CD8-positive, alpha-beta memory T cell (primary cell): ENCODE data around the gene CEMIP2. TPM values are rescaled to one million over a fixed set of nuclear protein-coding genes. Genes with fewer than 3 reads are reported as not detected.

Experiments used
- CTCF ChIA-PET: fragments of 350-600 bp; sonication (Branson Sonifier 250); formaldehyde crosslinking; loops from one replicate; lab custom pipeline; 2021; ENCODE audit warnings: antibody characterized with exemption; lab: Charles Lee
- POLR2A ChIA-PET: fragments of 350-600 bp; sonication (Branson Sonifier 250); formaldehyde crosslinking; loops from one replicate; lab custom pipeline; 2021; ENCODE audit warnings: antibody characterized with exemption; lab: Charles Lee
- DNase-seq, 5 donors: peaks; one replicate each; pipeline versions ENCODE4 v3.0.0 to v3.0.0-alpha.2; 2020 to 2022; ENCODE audit warnings: mixed read lengths in 1 of 5
- H3K27ac ChIP-seq: one replicate; pipeline ENCODE4 v1.7.0; 2013; ENCODE audit warnings: low read depth, mild to moderate bottlenecking, low read length, moderate library complexity
- H3K27me3 ChIP-seq: 2 replicates; pipeline ENCODE4 v1.7.0; 2013; ENCODE audit warnings: low read length, mild to moderate bottlenecking; ENCODE audit not compliant: insufficient read depth, poor library complexity, severe bottlenecking
- H3K36me3 ChIP-seq: 2 replicates; pipeline ENCODE4 v1.7.0; 2013; ENCODE audit warnings: mild to moderate bottlenecking, low read length, moderate library complexity; ENCODE audit not compliant: insufficient read depth
- H3K4me1 ChIP-seq: 2 replicates; pipeline ENCODE4 v1.7.0; 2013; ENCODE audit warnings: mild to moderate bottlenecking, low read length, moderate library complexity; ENCODE audit not compliant: insufficient read depth
- H3K4me3 ChIP-seq: 2 replicates; pipeline ENCODE4 v1.7.0; 2013; ENCODE audit warnings: mild to moderate bottlenecking, low read length
- H3K9me3 ChIP-seq: 2 replicates; pipeline ENCODE4 v1.7.0; 2013; ENCODE audit warnings: mild to moderate bottlenecking, low read length
- H3K27ac Mint-ChIP-seq, 8 donors: one replicate each; pipeline ENCODE4 v1.8.0; 2020 to 2021; ENCODE audit warnings: mixed read lengths in 8 of 8, mild to moderate bottlenecking in 6 of 8, inconsistent platforms in 3 of 8, moderate library complexity in 3 of 8
- H3K27me3 Mint-ChIP-seq, 2 donors: one replicate each; pipeline ENCODE4 v1.8.0; 2020 to 2021; ENCODE audit warnings: mixed read lengths in 2 of 2, mild to moderate bottlenecking in 1 of 2, moderate library complexity in 1 of 2
- H3K36me3 Mint-ChIP-seq, 3 donors: one replicate each; pipeline ENCODE4 v1.8.0; 2020 to 2021; ENCODE audit warnings: mixed read lengths in 3 of 3, inconsistent platforms in 1 of 3, mild to moderate bottlenecking in 1 of 3
- H3K4me1 Mint-ChIP-seq, 3 donors: one replicate each; pipeline ENCODE4 v1.8.0; 2020 to 2021; ENCODE audit warnings: mixed read lengths in 3 of 3, inconsistent platforms in 1 of 3, mild to moderate bottlenecking in 1 of 3
- H3K4me3 Mint-ChIP-seq, 7 donors: one replicate each; pipeline ENCODE4 v1.8.0; 2020 to 2021; ENCODE audit warnings: mixed read lengths in 7 of 7, mild to moderate bottlenecking in 6 of 7, moderate library complexity in 4 of 7, inconsistent platforms in 2 of 7
- H3K9me3 Mint-ChIP-seq, 5 donors: one replicate each; pipeline ENCODE4 v1.8.0; 2020 to 2022; ENCODE audit warnings: mixed read lengths in 5 of 5, mild to moderate bottlenecking in 3 of 5, moderate library complexity in 2 of 5, inconsistent platforms in 1 of 5
- polyA plus RNA-seq: library from polyadenylated mRNA; unstranded; fragments of 300-500 nt; fragmentation: Illumina TruSeq; gene quantifications from one replicate; pipeline ENCODE4 v1.2.3, GENCODE V29; 2021
- total RNA-seq, 2 experiments: library from RNA; stranded (reverse); gene quantifications; one replicate each; pipeline ENCODE4 v1.2.3, GENCODE V29; 2021

The CEMIP2 gene
- total and polyA plus RNA-seq, 3 experiments from 2014 or later = 8.8 to 75.5 (median 74.1) TPM

- no peak for DNase-seq
- Histone ChIP-seq H3K4me1 (peaks cover 8% of the 10 kb centered on the region), H3K27ac (no peak overlapping the region), H3K4me3 (no peak overlapping the region), H3K36me3 (no peaks in the 10 kb centered on the region), H3K27me3 (no peaks in the 10 kb centered on the region), H3K9me3 (no peaks in the 10 kb centered on the region)
- CTCF ChIA-PET = interaction anchor here (0.8 kb wide), 1 partner anchor 10 kb away, joined by 3 read pairs; no protein-coding TSS in a partner anchor
- H3K4me3 Mint-ChIP-seq = no peak overlapping the region
- peaks cover 12 to 30% (median 13%) of the 10 kb centered on the region in 3 donors for H3K4me1 Mint-ChIP-seq
- H3K36me3 Mint-ChIP-seq = peaks cover 0 to 6% (median 0%) of the 10 kb centered on the region in 3 donors
- no peak overlapping the region for H3K27ac Mint-ChIP-seq
- POLR2A ChIA-PET = interaction anchor here (1.4 kb wide), 1 partner anchor 11 kb away, joined by 4 read pairs; no protein-coding TSS in a partner anchor
- no peaks in the 10 kb centered on the region for H3K27me3 Mint-ChIP-seq
- no peaks in the 10 kb centered on the region for H3K9me3 Mint-ChIP-seq
Observed at GRCh38 chr9:71772726-71773125, 4.4 kb upstream of the CEMIP2 start.

DNA sequence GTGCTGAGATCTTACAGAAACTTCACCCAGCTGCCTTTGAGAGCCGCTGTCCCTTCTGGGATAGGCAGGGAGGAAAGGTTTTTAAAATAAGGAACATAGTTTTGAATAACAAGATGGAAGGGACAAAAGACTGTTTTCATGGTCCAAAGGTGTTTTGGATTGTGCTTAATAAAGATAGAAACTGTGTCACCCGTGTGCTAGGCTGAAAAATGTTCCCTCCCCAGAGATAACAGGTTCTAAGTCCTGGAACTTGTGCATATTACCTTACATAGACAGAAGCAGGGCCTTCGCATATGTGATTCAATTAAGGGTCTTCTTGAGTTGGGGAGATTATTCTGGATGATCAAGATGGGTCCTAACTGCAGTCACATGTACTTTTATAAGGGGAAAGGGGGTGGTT lies 1.9 kb upstream of the CEMIP2 start:
- Mint-ChIP-seq H3K27ac (peak overlapping the region in 6 of 8 donors; percentile 9 to 98 (median 96)), H3K9me3 (no peaks in the 10 kb centered on the region), H3K4me1 (peaks cover 32 to 39% (median 34%) of the 10 kb centered on the region in 3 donors), H3K36me3 (peaks cover 0 to 20% (median 0%) of the 10 kb centered on the region in 3 donors), H3K4me3 (peak overlapping the region; percentile 91 to 98 (median 96)), H3K27me3 (no peaks in the 10 kb centered on the region)
- Histone ChIP-seq H3K4me3 (no peak overlapping the region), H3K27me3 (no peaks in the 10 kb centered on the region), H3K27ac (no peak overlapping the region), H3K4me1 (peaks cover 25% of the 10 kb centered on the region), H3K9me3 (no peaks in the 10 kb centered on the region), H3K36me3 (no peaks in the 10 kb centered on the region)
- POLR2A ChIA-PET = interaction anchor here (3.0 kb wide), 1 partner anchor 13 kb away, joined by 17 read pairs; no protein-coding TSS in a partner anchor
- no peak for DNase-seq
- CTCF ChIA-PET = interaction anchor here (0.6 to 5.8 kb wide), 7 partner anchors 11 to 142 kb away, joined by 3 to 74 read pairs (median 11); no protein-coding TSS in a partner anchor

DNA sequence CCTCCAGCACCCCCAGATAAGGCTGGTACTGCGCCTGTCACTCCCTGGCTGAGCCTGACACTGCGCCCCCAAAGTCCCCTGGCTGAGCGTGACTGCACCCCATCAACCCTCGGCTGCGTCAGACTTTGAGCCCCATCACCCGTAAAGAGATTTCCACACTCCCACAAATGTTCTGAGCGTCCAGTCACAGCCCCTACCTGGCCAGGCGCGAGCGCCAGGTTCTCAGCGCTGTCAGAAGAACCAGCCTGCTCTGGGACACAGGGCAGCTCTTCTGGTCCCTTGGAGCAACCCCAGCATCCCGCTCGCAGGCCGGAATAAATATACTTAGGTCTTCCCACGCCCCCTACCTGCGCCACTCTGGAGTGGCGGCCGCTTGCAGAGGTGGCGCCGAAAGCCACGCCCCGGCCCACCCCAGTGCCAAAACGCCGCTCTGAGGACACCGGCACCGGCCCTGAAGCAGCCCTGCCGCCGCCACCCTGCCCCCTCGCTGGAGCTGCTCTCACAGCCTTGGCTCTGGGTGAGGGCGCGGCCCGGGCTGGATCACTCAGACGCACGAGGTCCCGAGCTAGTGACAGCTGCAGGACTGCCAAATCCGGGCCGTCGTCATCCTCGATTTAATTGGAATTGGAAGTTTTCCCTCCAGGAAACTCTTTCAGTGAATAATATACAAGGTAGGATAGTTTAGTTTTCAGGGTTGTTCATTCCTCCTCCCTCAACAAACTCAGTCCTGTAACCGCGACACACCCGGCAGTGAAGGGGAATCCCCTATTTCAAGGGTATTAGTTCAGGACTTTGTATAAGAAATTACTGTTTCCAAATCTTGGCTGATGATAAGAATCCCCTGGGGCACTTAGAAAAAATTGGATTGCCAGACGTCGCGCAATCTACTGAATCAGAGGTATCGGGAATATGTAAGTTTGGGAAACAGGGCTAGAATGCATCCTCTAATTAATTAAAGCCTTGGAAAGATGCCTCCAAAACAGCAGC lies 1.2 kb upstream of the CEMIP2 start:
- Mint-ChIP-seq H3K27ac (peak overlapping the region; percentile 94 to 99 (median 96)), H3K4me3 (peak overlapping the region; percentile 91 to 98 (median 96)), H3K9me3 (no peaks in the 10 kb centered on the region), H3K4me1 (peaks cover 33 to 40% (median 36%) of the 10 kb centered on the region in 3 donors), H3K36me3 (peaks cover 0 to 20% (median 0%) of the 10 kb centered on the region in 3 donors), H3K27me3 (peaks cover 0 to 1% of the 10 kb centered on the region in 2 donors)
- Histone ChIP-seq H3K4me3 (peak overlapping the region; percentile 98), H3K9me3 (no peaks in the 10 kb centered on the region), H3K27me3 (no peaks in the 10 kb centered on the region), H3K36me3 (no peaks in the 10 kb centered on the region), H3K27ac (peak overlapping the region; percentile 84), H3K4me1 (peaks cover 28% of the 10 kb centered on the region)
- ChIA-PET CTCF (interaction anchor here (0.6 to 5.8 kb wide), 16 partner anchors 9 to 269 kb away, joined by 3 to 74 read pairs (median 5); no protein-coding TSS in a partner anchor), POLR2A (interaction anchor here (0.9 to 3.0 kb wide), 6 partner anchors 8 to 52 kb away, joined by 3 to 32 read pairs (median 3); no protein-coding TSS in a partner anchor)
- DNase-seq = peak; percentile 64 to 84 (median 75)

GRCh38 chr9:71767776-71768321 lies 464 bp downstream of the CEMIP2 start:
- ChIA-PET POLR2A (interaction anchor here (0.9 to 3.0 kb wide), 4 partner anchors 9 to 163 kb away, joined by 3 to 17 read pairs (median 4); partner anchors contain the start of gene C9orf85), CTCF (interaction anchor here (1.0 to 5.8 kb wide), 11 partner anchors 11 to 258 kb away, joined by 3 to 74 read pairs (median 10); no protein-coding TSS in a partner anchor)
- Mint-ChIP-seq H3K9me3 (no peaks in the 10 kb centered on the region), H3K27ac (peak overlapping the region; percentile 78 to 99 (median 97)), H3K27me3 (peaks cover 0 to 1% of the 10 kb centered on the region in 2 donors), H3K36me3 (peaks cover 0 to 22% (median 0%) of the 10 kb centered on the region in 3 donors), H3K4me3 (peak overlapping the region; percentile 91 to 100 (median 97)), H3K4me1 (peaks cover 49 to 52% (median 52%) of the 10 kb centered on the region in 3 donors)
- H3K4me1 ChIP-seq = peaks cover 44% of the 10 kb centered on the region
- H3K27ac ChIP-seq = peak overlapping the region; percentile 74
- H3K36me3 ChIP-seq = no peaks in the 10 kb centered on the region
- DNase-seq = peak in 1 of 5 donors; percentile 10
- no peaks in the 10 kb centered on the region for H3K27me3 ChIP-seq
- H3K9me3 ChIP-seq = no peaks in the 10 kb centered on the region
- peak overlapping the region; percentile 92 for H3K4me3 ChIP-seq

DNA sequence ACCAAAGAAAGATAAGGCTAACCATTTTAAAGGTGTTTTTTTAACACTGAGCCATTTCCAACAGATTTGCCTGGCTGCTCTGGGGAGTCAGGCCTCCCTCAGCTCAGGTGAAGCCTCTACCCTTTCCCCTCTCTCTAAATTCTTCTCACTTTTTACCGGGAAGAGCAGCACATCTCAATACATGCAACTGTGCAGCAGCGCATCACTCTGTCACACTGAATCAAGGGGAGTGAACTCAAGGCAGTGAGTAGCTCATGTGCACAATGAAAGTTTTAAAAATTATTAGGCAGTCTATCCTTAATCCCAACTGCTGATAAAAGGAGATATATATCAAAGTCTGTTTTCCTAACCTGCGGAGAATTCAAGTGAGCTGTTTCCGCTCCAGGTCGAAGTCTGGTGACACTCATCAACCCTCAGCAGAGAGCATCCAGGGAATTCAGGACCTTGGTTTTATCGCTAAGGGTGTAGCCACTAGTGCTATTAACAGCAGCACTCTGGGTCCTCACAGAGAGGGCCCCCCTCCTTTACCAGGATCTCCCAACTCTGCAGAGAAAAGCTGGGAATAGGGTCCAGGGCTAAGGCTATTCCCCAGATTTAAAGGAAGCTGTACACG lies 1.0 kb downstream of the CEMIP2 start:
- no peak for DNase-seq
- Histone ChIP-seq H3K4me3 (peak overlapping the region; percentile 92), H3K9me3 (no peaks in the 10 kb centered on the region), H3K27ac (peak overlapping the region; percentile 74), H3K4me1 (peaks cover 50% of the 10 kb centered on the region), H3K36me3 (no peaks in the 10 kb centered on the region), H3K27me3 (no peaks in the 10 kb centered on the region)
- ChIA-PET CTCF (interaction anchor here (0.7 to 5.8 kb wide), 12 partner anchors 10 to 257 kb away, joined by 3 to 74 read pairs (median 5); no protein-coding TSS in a partner anchor), POLR2A (interaction anchor here (0.6 to 3.0 kb wide), 7 partner anchors 10 to 1507 kb away, joined by 3 to 17 read pairs (median 3); partner anchors contain the start of genes C9orf85 and ZFAND5)
- no peaks in the 10 kb centered on the region for H3K9me3 Mint-ChIP-seq
- peaks cover 0 to 22% (median 0%) of the 10 kb centered on the region in 3 donors for H3K36me3 Mint-ChIP-seq
- peak overlapping the region; percentile 78 to 99 (median 97) for H3K27ac Mint-ChIP-seq
- H3K4me1 Mint-ChIP-seq = peaks cover 52 to 58% (median 58%) of the 10 kb centered on the region in 3 donors
- peaks cover 0 to 1% of the 10 kb centered on the region in 2 donors for H3K27me3 Mint-ChIP-seq
- peak overlapping the region; percentile 91 to 100 (median 97) for H3K4me3 Mint-ChIP-seq

- H3K4me1 ChIP-seq = peaks cover 56% of the 10 kb centered on the region
- ChIA-PET POLR2A (interaction anchor here (0.6 to 1.1 kb wide), 5 partner anchors 11 to 1507 kb away, joined by 3 to 10 read pairs (median 3); partner anchors contain the start of gene ZFAND5), CTCF (interaction anchor here (0.7 to 5.8 kb wide), 11 partner anchors 10 to 258 kb away, joined by 3 to 74 read pairs (median 5); no protein-coding TSS in a partner anchor)
- Mint-ChIP-seq H3K27ac (peak overlapping the region; percentile 78 to 99 (median 97)), H3K4me1 (peaks cover 58 to 64% (median 64%) of the 10 kb centered on the region in 3 donors), H3K4me3 (peak overlapping the region; percentile 91 to 100 (median 97)), H3K36me3 (peaks cover 0 to 23% (median 0%) of the 10 kb centered on the region in 3 donors), H3K27me3 (peaks cover 0 to 1% of the 10 kb centered on the region in 2 donors), H3K9me3 (no peaks in the 10 kb centered on the region)
- no peaks in the 10 kb centered on the region for H3K27me3 ChIP-seq
- H3K9me3 ChIP-seq = no peaks in the 10 kb centered on the region
- no peaks in the 10 kb centered on the region for H3K36me3 ChIP-seq
- peak in 1 of 5 donors; percentile 11 for DNase-seq
- H3K27ac ChIP-seq = peak overlapping the region; percentile 74
- H3K4me3 ChIP-seq = peak overlapping the region; percentile 92
Observed at GRCh38 chr9:71766663-71767062, 1.6 kb downstream of the CEMIP2 start.
